C4-2B (cell line): Measurements from ENCODE around the gene PRDM15.

Experiments used
- ZFX ChIP-seq: fragments of 450-650 bp; IDR thresholded peaks from 2 replicates; pipeline ENCODE4 v1.6.1; 2017
- TF ChIP-seq, protein P1 (sequence below): fragments of 450-650 bp; conservative IDR thresholded peaks from 2 replicates; pipeline ENCODE4 v1.5.1; 2017; ENCODE audit warnings: mild to moderate bottlenecking

- TF ChIP-seq, protein P1, sequence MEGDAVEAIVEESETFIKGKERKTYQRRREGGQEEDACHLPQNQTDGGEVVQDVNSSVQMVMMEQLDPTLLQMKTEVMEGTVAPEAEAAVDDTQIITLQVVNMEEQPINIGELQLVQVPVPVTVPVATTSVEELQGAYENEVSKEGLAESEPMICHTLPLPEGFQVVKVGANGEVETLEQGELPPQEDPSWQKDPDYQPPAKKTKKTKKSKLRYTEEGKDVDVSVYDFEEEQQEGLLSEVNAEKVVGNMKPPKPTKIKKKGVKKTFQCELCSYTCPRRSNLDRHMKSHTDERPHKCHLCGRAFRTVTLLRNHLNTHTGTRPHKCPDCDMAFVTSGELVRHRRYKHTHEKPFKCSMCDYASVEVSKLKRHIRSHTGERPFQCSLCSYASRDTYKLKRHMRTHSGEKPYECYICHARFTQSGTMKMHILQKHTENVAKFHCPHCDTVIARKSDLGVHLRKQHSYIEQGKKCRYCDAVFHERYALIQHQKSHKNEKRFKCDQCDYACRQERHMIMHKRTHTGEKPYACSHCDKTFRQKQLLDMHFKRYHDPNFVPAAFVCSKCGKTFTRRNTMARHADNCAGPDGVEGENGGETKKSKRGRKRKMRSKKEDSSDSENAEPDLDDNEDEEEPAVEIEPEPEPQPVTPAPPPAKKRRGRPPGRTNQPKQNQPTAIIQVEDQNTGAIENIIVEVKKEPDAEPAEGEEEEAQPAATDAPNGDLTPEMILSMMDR, result no peak
- no peak for TF ChIP-seq ZFX
These were observed 17.2 kb downstream of the PRDM15 start for GRCh38 chr21:41861987-41862386.
